OCI-LY7 (cell line): ENCODE measurements around the gene MGMT. TPM values are rescaled to one million over a fixed set of nuclear protein-coding genes. Genes with fewer than 3 reads are reported as not detected.

ENCODE experiments used
- BruUV-seq: library from RNA; stranded (reverse); fragments of 400-500 nt; replicated peaks from 2 replicates; lab custom pipeline; 2021; lab: Mats Ljungman, UMichigan
- CTCF ChIA-PET: fragments of 300-600 bp; sonication (Branson Sonifier 250); formaldehyde crosslinking; loops from one replicate; lab custom pipeline; 2022; ENCODE audit warnings: antibody characterized with exemption; ENCODE audit not compliant: unreplicated experiment; lab: Charles Lee
- POLR2A ChIA-PET: fragments of 300-600 bp; sonication (Branson Sonifier 250); formaldehyde crosslinking; loops from one replicate; lab custom pipeline; 2022; ENCODE audit warnings: antibody characterized with exemption; lab: Charles Lee
- DNase-seq: peaks from one replicate; pipeline ENCODE4 v3.0.0-alpha.2; 2015; ENCODE audit warnings: low spot score
- H2AFZ ChIP-seq: fragments of 200-600 bp; sonication (generic), shearing (Covaris generic); 2 replicates; pipeline ENCODE4 v1.6.1; 2014; ENCODE audit warnings: mild to moderate bottlenecking, antibody characterized with exemption, low read length, moderate library complexity
- H3K27ac ChIP-seq: fragments of 200-600 bp; sonication (generic); 2 replicates; pipeline ENCODE4 v1.5.1; 2014; ENCODE audit warnings: mixed run types, low read depth, mild to moderate bottlenecking, moderate library complexity, low read length, inconsistent platforms; ENCODE audit not compliant: poor library complexity, severe bottlenecking
- H3K36me3 ChIP-seq: fragments of 200-600 bp; sonication (generic); 2 replicates; pipeline ENCODE4 v1.6.1; 2014; ENCODE audit warnings: mild to moderate bottlenecking, antibody characterized with exemption, low read length, moderate library complexity, mixed read lengths; ENCODE audit not compliant: insufficient read depth
- H3K4me1 ChIP-seq: fragments of 200-600 bp; sonication (generic); 2 replicates; pipeline ENCODE4 v1.5.1; 2014; ENCODE audit warnings: mild to moderate bottlenecking, low read length; ENCODE audit not compliant: insufficient read depth, poor library complexity, severe bottlenecking
- H3K4me2 ChIP-seq: fragments of 200-600 bp; sonication (generic); 2 replicates; pipeline ENCODE4 v1.6.1; 2014; ENCODE audit warnings: mild to moderate bottlenecking, low read length
- H3K4me3 ChIP-seq: fragments of 200-600 bp; sonication (generic); 2 replicates; pipeline ENCODE4 v1.5.1; 2014; ENCODE audit warnings: mild to moderate bottlenecking, low read depth, low read length; ENCODE audit not compliant: poor library complexity, severe bottlenecking
- H3K79me2 ChIP-seq: fragments of 200-600 bp; sonication (generic); 2 replicates; pipeline ENCODE4 v1.6.1; 2016; ENCODE audit warnings: low read depth, mild to moderate bottlenecking, low read length, moderate library complexity, mixed read lengths; ENCODE audit not compliant: insufficient read depth
- H3K9me2 ChIP-seq: fragments of 200-600 bp; sonication (generic); 2 replicates; pipeline ENCODE4 v1.6.1; 2016; ENCODE audit warnings: mild to moderate bottlenecking, low read length, mixed read lengths; ENCODE audit not compliant: insufficient read depth
- H3K9me3 ChIP-seq: fragments of 200-600 bp; sonication (generic); 2 replicates; pipeline ENCODE4 v1.6.1; 2014; ENCODE audit warnings: mild to moderate bottlenecking, mixed run types, low read length, mixed read lengths
- H4K20me1 ChIP-seq: fragments of 200-600 bp; sonication (generic); 2 replicates; pipeline ENCODE4 v1.6.1; 2014; ENCODE audit warnings: mild to moderate bottlenecking, antibody characterized with exemption, low read length, moderate library complexity, mixed read lengths; ENCODE audit not compliant: insufficient read depth
- EZH2phosphoT487 ChIP-seq: fragments of 200-600 bp; sonication (generic); IDR thresholded peaks from 2 replicates; pipeline ENCODE4 v1.6.1; 2018; ENCODE audit warnings: low read depth, borderline replicate concordance, mild to moderate bottlenecking, mixed run types, antibody characterized with exemption, low read length, moderate library complexity, mixed read lengths
- intact Hi-C: fragments of 100-400 bp; cut with micrococcal nuclease; formaldehyde crosslinking; loops from one replicate; pipeline ENCODE4 v1.10.0; 2022; ENCODE audit not compliant: unreplicated experiment
- total RNA-seq, 2 experiments: library from RNA; depleted of rRNA in 1 of 2; stranded (reverse); fragments of >200 nt in 1 of 2; shearing (Covaris generic) in 1 of 2; gene quantifications; 2 replicates each; pipeline ENCODE4 v1.2.3, GENCODE V29; 2014 to 2022
- TF ChIP-seq, protein P1 (sequence below): fragments of 200-600 bp; sonication (generic); conservative IDR thresholded peaks from 2 replicates; pipeline ENCODE4 v1.5.1; 2014; ENCODE audit warnings: mild to moderate bottlenecking, antibody characterized with exemption, low read length, moderate library complexity, mixed read lengths

The MGMT gene
- total RNA-seq, 2 experiments from 2014 or later = 19.7 to 25.0 TPM

- Histone ChIP-seq H4K20me1 (no peaks in the 10 kb centered on the region), H2AFZ (no peak overlapping the region), H3K4me3 (no peak overlapping the region), H3K27ac (no peak overlapping the region), H3K4me1 (no peaks in the 10 kb centered on the region), H3K79me2 (no peaks in the 10 kb centered on the region), H3K4me2 (no peak overlapping the region), H3K9me2 (no peaks in the 10 kb centered on the region), H3K9me3 (no peaks in the 10 kb centered on the region), H3K36me3 (no peaks in the 10 kb centered on the region)
- intact Hi-C loops = no loop called here
- TF ChIP-seq, protein P1, sequence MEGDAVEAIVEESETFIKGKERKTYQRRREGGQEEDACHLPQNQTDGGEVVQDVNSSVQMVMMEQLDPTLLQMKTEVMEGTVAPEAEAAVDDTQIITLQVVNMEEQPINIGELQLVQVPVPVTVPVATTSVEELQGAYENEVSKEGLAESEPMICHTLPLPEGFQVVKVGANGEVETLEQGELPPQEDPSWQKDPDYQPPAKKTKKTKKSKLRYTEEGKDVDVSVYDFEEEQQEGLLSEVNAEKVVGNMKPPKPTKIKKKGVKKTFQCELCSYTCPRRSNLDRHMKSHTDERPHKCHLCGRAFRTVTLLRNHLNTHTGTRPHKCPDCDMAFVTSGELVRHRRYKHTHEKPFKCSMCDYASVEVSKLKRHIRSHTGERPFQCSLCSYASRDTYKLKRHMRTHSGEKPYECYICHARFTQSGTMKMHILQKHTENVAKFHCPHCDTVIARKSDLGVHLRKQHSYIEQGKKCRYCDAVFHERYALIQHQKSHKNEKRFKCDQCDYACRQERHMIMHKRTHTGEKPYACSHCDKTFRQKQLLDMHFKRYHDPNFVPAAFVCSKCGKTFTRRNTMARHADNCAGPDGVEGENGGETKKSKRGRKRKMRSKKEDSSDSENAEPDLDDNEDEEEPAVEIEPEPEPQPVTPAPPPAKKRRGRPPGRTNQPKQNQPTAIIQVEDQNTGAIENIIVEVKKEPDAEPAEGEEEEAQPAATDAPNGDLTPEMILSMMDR = no peak
- no peak for TF ChIP-seq EZH2phosphoT487
- POLR2A ChIA-PET = no interaction called here
- no TSS peak for BruUV-seq
- DNase-seq = no peak
- CTCF ChIA-PET = no interaction called here
Observed at GRCh38 chr10:129580010-129580409, 113.0 kb downstream of the MGMT start.

DNA sequence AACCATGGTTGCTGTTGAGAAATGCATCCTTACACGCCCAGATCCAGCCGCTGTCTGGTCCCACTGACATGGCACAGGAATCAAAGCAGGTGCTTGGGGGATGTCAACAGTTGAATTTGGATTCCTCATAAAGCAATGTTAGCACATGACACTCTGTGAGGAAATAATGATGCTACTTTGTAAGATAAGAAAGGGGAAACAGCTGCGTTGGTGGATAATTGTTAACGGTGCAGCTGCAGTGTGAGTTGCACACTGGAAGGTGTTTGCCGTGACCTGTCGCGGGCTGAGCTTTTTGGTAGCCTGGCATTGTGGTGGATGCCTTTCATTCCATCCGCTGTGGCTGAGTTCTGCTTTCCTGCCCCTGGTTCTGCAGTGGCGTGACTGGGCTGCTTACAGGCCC is 113.9 kb downstream of the MGMT start:
- Histone ChIP-seq H3K36me3 (no peaks in the 10 kb centered on the region), H3K4me3 (no peak overlapping the region), H3K79me2 (no peaks in the 10 kb centered on the region), H3K4me2 (no peak overlapping the region), H4K20me1 (no peaks in the 10 kb centered on the region), H2AFZ (no peak overlapping the region), H3K9me3 (no peaks in the 10 kb centered on the region), H3K9me2 (no peaks in the 10 kb centered on the region), H3K4me1 (no peaks in the 10 kb centered on the region), H3K27ac (no peak overlapping the region)
- ChIA-PET POLR2A (no interaction called here), CTCF (no interaction called here)
- BruUV-seq = no TSS peak
- intact Hi-C loops = no loop called here
- TF ChIP-seq EZH2phosphoT487 = no peak
- TF ChIP-seq, protein P1 = no peak
- DNase-seq = no peak

DNA sequence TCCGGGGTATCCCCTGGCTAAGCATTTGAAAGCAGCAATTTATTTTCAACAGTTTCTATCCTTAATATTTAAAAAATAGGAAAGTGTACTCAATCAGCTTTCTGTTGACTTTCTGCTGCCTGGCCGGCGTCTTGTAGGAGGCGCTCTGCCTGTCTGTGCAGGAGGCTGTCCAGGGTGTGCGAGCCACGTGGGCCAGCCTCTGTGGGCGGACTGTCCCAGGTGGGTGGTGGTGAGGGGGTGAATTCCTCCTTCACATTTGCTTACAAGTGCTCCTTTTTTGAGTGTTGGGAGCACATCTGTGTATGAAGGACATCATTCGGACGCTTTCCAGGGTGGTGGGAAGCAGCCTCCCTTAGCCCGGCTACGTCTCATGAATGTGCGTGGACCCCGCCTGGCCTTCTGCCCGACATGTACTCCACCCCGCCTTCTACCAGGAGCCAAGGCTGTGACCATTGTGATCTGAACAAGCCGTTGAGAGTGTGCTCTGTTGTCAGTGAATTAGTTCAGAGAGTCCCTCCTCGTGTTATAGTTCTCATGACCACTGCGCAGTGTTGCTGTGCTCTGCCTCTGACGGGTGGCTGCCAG is 114.9 kb downstream of the MGMT start:
- no peaks in the 10 kb centered on the region for H3K79me2 ChIP-seq
- no peak overlapping the region for H3K4me2 ChIP-seq
- H3K4me1 ChIP-seq = no peaks in the 10 kb centered on the region
- H3K36me3 ChIP-seq = no peaks in the 10 kb centered on the region
- BruUV-seq = no TSS peak
- H3K9me3 ChIP-seq = peaks cover 6% of the 10 kb centered on the region
- H4K20me1 ChIP-seq = no peaks in the 10 kb centered on the region
- intact Hi-C loops = no loop called here
- no peak overlapping the region for H3K27ac ChIP-seq
- POLR2A ChIA-PET = no interaction called here
- DNase-seq = no peak
- no peak for TF ChIP-seq EZH2phosphoT487
- TF ChIP-seq, protein P1 = no peak
- H2AFZ ChIP-seq = no peak overlapping the region
- no peak overlapping the region for H3K4me3 ChIP-seq
- CTCF ChIA-PET = no interaction called here
- no peaks in the 10 kb centered on the region for H3K9me2 ChIP-seq
